Heart left ventricle (tissue), 16 donors: ENCODE results near the gene KRTAP5-3. TPM values are rescaled to one million over a fixed set of nuclear protein-coding genes. Genes with fewer than 3 reads are reported as not detected.
"Not testable (repeated sequence)": the region's sequence is repeated elsewhere in the genome, so short reads cannot be mapped to it uniquely, and the experiment has no call there.

Experiments used
- ATAC-seq, 4 donors: fragments of 200-7000 bp; cut with Tn5 transposase; one replicate each; pipeline ENCODE4 v1.9.1; 2020 to 2022; ENCODE audit warnings: moderate library complexity in 4 of 4, mild to moderate bottlenecking in 3 of 4, moderate number of reproducible peaks in 1 of 4
- DNase-seq, 5 donors: peaks; one replicate each; pipeline ENCODE4 v3.0.0-alpha.2; 2020
- H3K27ac ChIP-seq, 12 donors: fragments of 200-600 bp; sonication (generic) in 4 of 12; one replicate each; pipeline versions ENCODE4 v1.5.0 to v1.8.0; 2016 to 2022; ENCODE audit warnings: mild to moderate bottlenecking in 2 of 12
- H3K27me3 ChIP-seq, 9 donors: fragments of 200-600 bp; sonication (generic) in 2 of 9; one replicate each; pipeline versions ENCODE4 v1.5.1 to v1.8.0; 2016 to 2022; ENCODE audit warnings: mild to moderate bottlenecking in 3 of 9
- H3K36me3 ChIP-seq, 9 donors: fragments of 200-600 bp; sonication (generic) in 2 of 9; one replicate each; pipeline versions ENCODE4 v1.5.0 to v1.8.0; 2018 to 2022; ENCODE audit warnings: mild to moderate bottlenecking in 2 of 9
- H3K4me1 ChIP-seq, 12 donors: fragments of 200-600 bp; sonication (generic) in 4 of 12; one replicate each; pipeline versions ENCODE4 v1.5.0 to v1.8.0; 2016 to 2022; ENCODE audit warnings: mild to moderate bottlenecking in 3 of 12
- H3K4me3 ChIP-seq, 12 donors: fragments of 200-600 bp; sonication (generic) in 4 of 12; one replicate each; pipeline versions ENCODE4 v1.5.0 to v1.8.0; 2017 to 2022; ENCODE audit warnings: mild to moderate bottlenecking in 9 of 12, moderate library complexity in 4 of 12
- H3K9me3 ChIP-seq, 12 donors: fragments of 200-600 bp; sonication (generic) in 4 of 12; one replicate each; pipeline versions ENCODE4 v1.5.0 to v1.8.0; 2016 to 2022; ENCODE audit warnings: mild to moderate bottlenecking in 1 of 12
- CTCF ChIP-seq, 12 donors: fragments of 200-600 bp; sonication (generic) in 4 of 12; IDR thresholded peaks; one replicate each; pipeline versions ENCODE4 v1.5.0 to v1.8.0; 2018 to 2022; ENCODE audit warnings: antibody characterized with exemption in 12 of 12, mild to moderate bottlenecking in 5 of 12
- POLR2A ChIP-seq, 2 donors: fragments of 450-650 bp; IDR thresholded peaks; one replicate each; pipeline ENCODE4 v1.6.1; 2017; ENCODE audit warnings: antibody characterized with exemption in 2 of 2, mild to moderate bottlenecking in 2 of 2, moderate library complexity in 2 of 2
- WGBS, 4 donors: extraction: QIAGEN DNeasy Blood & Tissue Kit in 2 of 4; methylation state at CpG; one replicate each; pipeline versions ENCODE4 v1.1.5 to v1.1.7; 2013 to 2018; 5-methylcytosine and 5-hydroxymethylcytosine counted together
- intact Hi-C, 10 donors: fragments of 100-400 bp; cut with DNase I; formaldehyde crosslinking; loops; one replicate each; pipeline versions ENCODE4 v1.11.1 to v1.14.2; 2022
- polyA plus RNA-seq, 2 donors: library from polyadenylated mRNA; stranded (reverse); fragments of 200-250 nt; gene quantifications; one replicate each; pipeline ENCODE4 v1.2.3, GENCODE V29; 2013
- total RNA-seq, 9 donors: library from RNA; depleted of rRNA in 2 of 9; stranded (reverse); fragments of >200 nt in 2 of 9; fragmentation: NEBNext Ultra II Directional in 3 of 9; extraction: Animal tissue kit (Norgen Biotek cat#: 25700) in 3 of 9; gene quantifications; one replicate each; pipeline versions ENCODE4 v1.1.0 to v1.2.4, GENCODE V29; 2016 to 2023
- donor health status: ischemic (EF 13 %, LVEDD 7.1; RV severe dilation, severe dysfunction).
- donor health status: healthy with polysubstance abuse.
- donor health status: DM: no; HTN: yes; CAD: no.
- donor health status: DM: no; HTN: no; CAD: no.
- donor health status: ischemic (EF 25% LVEDD 6.9; RV normal size, moderate dysfunction).
- donor health status: ischemic (EF 25% LVEDD 5.7; RV mildly dilated, moderate dysfunction).
- donor health status: healthy.
- donor health status: DM: yes; HTN: yes; CAD: no.
- donor health status: ischemic (EF 35%, LVEDD 5.7; RV mildly dilated, moderate dysfunction).
- donor health status: nonischemic (EF 11% LVEDD 7.7; RV severe dilation, severe dysfunction).
- donor health status: DM: yes; HTN: yes; CAD: no.
- donor health status: PGD.
- donor health status: ischemic (EF 29% LVEDD 5.4; RV normal size, mild dysfunction).
- donor health status: nonischemic (EF 23%, LVEDD 6.1; RV moderate dilation, normal function).

The KRTAP5-3 gene
- total and polyA plus RNA-seq, 11 donors = not detected

GRCh38 chr11:1650034-1650917, 42.0 kb upstream of the KRTAP5-3 start:
- WGBS, 4 donors = 84 to 87% (median 85%) methylated on average over 14 to 15 of the region's 15 CpGs
- peaks cover 0 to 19% (median 0%) of the 10 kb centered on the region in 9 donors for H3K27me3 ChIP-seq
- H3K36me3 ChIP-seq = no peaks in the 10 kb centered on the region
- peaks cover 0 to 8% (median 0%) of the 10 kb centered on the region in 12 donors for H3K4me1 ChIP-seq
- no peak overlapping the region for H3K27ac ChIP-seq
- no peaks in the 10 kb centered on the region for H3K9me3 ChIP-seq
- DNase-seq (no peak), ATAC-seq (no peak)
- TF ChIP-seq CTCF (IDR thresholded peaks at IDR 0.05) (no peak), POLR2A (IDR thresholded peaks at IDR 0.05) (no peak)
- no peak overlapping the region for H3K4me3 ChIP-seq
- intact Hi-C loops = loop anchor here in 9 of 10 donors (2.0 to 10.0 kb wide), 6 partner anchors 42 to 507 kb away; partner anchors contain the start of gene SYT8 (in 1 of the 9)

GRCh38 chr11:1648653-1649420, 40.6 kb upstream of the KRTAP5-3 start:
- WGBS, 4 donors = 89 to 93% (median 91%) methylated on average over 28 of the region's 28 CpGs
- Histone ChIP-seq H3K4me1 (peaks cover 0 to 8% (median 0%) of the 10 kb centered on the region in 12 donors), H3K36me3 (no peaks in the 10 kb centered on the region), H3K4me3 (no peak overlapping the region), H3K27me3 (peaks cover 0 to 8% (median 0%) of the 10 kb centered on the region in 9 donors), H3K27ac (no peak overlapping the region), H3K9me3 (no peaks in the 10 kb centered on the region)
- TF ChIP-seq POLR2A (IDR thresholded peaks at IDR 0.05) (no peak), CTCF (IDR thresholded peaks at IDR 0.05) (no peak)
- DNase-seq (no peak), ATAC-seq (no peak)
- intact Hi-C loops = no loop called here

GRCh38 chr11:1647901-1648652, 39.8 kb upstream of the KRTAP5-3 start:
- Histone ChIP-seq H3K9me3 (no peaks in the 10 kb centered on the region), H3K4me3 (no peak overlapping the region), H3K27ac (no peak overlapping the region), H3K27me3 (peaks cover 0 to 3% (median 0%) of the 10 kb centered on the region in 9 donors), H3K4me1 (peaks cover 0 to 6% (median 0%) of the 10 kb centered on the region in 12 donors), H3K36me3 (no peaks in the 10 kb centered on the region)
- TF ChIP-seq POLR2A (IDR thresholded peaks at IDR 0.05) (no peak), CTCF (IDR thresholded peaks at IDR 0.05) (no peak)
- WGBS, 4 donors = 93 to 94% (median 93%) methylated on average over 35 of the region's 35 CpGs
- intact Hi-C loops = no loop called here
- ATAC-seq = no peak
- DNase-seq = no peak

GRCh38 chr11:1646540-1646939, 38.3 kb upstream of the KRTAP5-3 start:
- H3K4me1 ChIP-seq, H3K27me3 ChIP-seq, H3K4me3 ChIP-seq, DNase-seq, H3K27ac ChIP-seq, H3K36me3 ChIP-seq, intact Hi-C loops, ATAC-seq, H3K9me3 ChIP-seq: not testable (repeated sequence)
- WGBS, 4 donors = 91 to 95% (median 93%) methylated on average over 10 of the region's 10 CpGs
